Heart left ventricle (tissue), 13 donors: ENCODE data around the gene GAB3.

Source experiments
- CTCF ChIP-seq, 12 donors: fragments of 200-600 bp; sonication (generic) in 4 of 12; IDR thresholded peaks; one replicate each; pipeline versions ENCODE4 v1.5.0 to v1.8.0; 2018 to 2022; ENCODE audit warnings: antibody characterized with exemption in 12 of 12, mild to moderate bottlenecking in 5 of 12
- POLR2A ChIP-seq, 2 donors: fragments of 450-650 bp; IDR thresholded peaks; one replicate each; pipeline ENCODE4 v1.6.1; 2017; ENCODE audit warnings: antibody characterized with exemption in 2 of 2, mild to moderate bottlenecking in 2 of 2, moderate library complexity in 2 of 2
- donor health status: ischemic (EF 13 %, LVEDD 7.1; RV severe dilation, severe dysfunction).
- donor health status: DM: no; HTN: yes; CAD: no.
- donor health status: DM: no; HTN: no; CAD: no.
- donor health status: ischemic (EF 25% LVEDD 6.9; RV normal size, moderate dysfunction).
- donor health status: ischemic (EF 25% LVEDD 5.7; RV mildly dilated, moderate dysfunction).
- donor health status: ischemic (EF 35%, LVEDD 5.7; RV mildly dilated, moderate dysfunction).
- donor health status: nonischemic (EF 11% LVEDD 7.7; RV severe dilation, severe dysfunction).
- donor health status: DM: yes; HTN: yes; CAD: no.
- donor health status: PGD.
- donor health status: ischemic (EF 29% LVEDD 5.4; RV normal size, mild dysfunction).
- donor health status: nonischemic (EF 23%, LVEDD 6.1; RV moderate dilation, normal function).

GRCh38 chrX:154655786-154656185, 95.1 kb downstream of the GAB3 start:
- TF ChIP-seq CTCF (IDR thresholded peaks at IDR 0.05), result no peak
- no peak for TF ChIP-seq POLR2A (IDR thresholded peaks at IDR 0.05)
